ENCODE data around the gene TNNC1. TPM values are rescaled to one million over a fixed set of nuclear protein-coding genes. Genes with fewer than 3 reads are reported as not detected.

The TNNC1 gene
- total RNA-seq, 1 experiment from 2014 or later: 26.5 TPM

DNA sequence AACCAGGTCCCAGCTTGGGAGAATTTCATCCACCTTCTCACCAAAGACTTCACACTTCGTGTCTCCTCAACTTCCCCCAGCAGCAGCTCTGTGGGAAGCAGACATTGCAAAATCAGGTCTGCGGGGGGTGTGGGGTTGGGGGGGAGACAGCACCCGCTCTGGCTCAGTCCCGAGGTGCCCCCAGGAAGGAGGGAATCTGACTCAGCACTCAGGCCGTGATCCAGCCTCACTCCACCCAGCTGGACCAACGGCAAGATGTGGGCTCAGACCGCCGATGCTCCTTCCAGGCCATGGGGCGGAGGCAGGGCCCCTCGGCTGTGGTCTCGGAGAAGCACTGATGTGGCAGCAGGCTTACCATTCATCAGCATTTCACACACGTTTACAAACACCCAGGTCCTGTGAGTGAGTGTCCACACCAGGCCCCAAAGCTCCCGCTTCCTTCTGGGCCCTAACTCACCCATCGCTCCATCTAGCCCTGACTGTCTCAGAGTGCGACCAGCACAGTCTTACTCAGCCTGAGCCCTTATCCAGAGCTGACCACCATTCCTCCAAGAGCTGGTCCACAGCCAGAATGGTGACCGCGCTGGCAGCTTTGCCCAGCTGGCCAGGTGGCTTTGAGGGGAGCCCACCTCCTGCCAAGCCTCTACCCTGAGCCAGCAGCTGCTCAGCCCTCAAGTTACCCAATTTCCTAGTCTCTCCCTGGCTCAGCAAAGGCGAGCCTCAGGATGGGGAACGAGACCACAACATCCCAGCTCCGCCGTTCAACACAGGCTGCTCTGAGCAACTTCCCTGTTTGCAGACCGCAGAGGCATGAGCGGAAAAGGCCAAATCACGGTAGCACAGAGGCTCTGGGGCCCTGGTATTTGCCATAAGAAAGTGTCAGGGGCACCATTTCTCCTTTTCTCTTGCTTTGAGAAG, 44.6 kb upstream of the TNNC1 start:
- CTCF ChIA-PET: no interaction called here
- Mint-ChIP-seq H3K9me3 (ENCODE audit: low read depth, unreplicated experiment) (no peaks in the 10 kb centered on the region), H3K4me3 (ENCODE audit: low read depth, unreplicated experiment) (no peak overlapping the region), H3K27me3 (ENCODE audit: unreplicated experiment) (peaks cover 11% of the 10 kb centered on the region), H3K36me3 (ENCODE audit: insufficient read depth, unreplicated experiment) (no peaks in the 10 kb centered on the region), H3K4me1 (ENCODE audit: low read depth, unreplicated experiment) (no peaks in the 10 kb centered on the region), H3K27ac (ENCODE audit: unreplicated experiment) (no peak overlapping the region)
- intact Hi-C loops (cut with micrococcal nuclease; ENCODE audit: unreplicated experiment): no loop called here
- TF ChIP-seq, protein P1, sequence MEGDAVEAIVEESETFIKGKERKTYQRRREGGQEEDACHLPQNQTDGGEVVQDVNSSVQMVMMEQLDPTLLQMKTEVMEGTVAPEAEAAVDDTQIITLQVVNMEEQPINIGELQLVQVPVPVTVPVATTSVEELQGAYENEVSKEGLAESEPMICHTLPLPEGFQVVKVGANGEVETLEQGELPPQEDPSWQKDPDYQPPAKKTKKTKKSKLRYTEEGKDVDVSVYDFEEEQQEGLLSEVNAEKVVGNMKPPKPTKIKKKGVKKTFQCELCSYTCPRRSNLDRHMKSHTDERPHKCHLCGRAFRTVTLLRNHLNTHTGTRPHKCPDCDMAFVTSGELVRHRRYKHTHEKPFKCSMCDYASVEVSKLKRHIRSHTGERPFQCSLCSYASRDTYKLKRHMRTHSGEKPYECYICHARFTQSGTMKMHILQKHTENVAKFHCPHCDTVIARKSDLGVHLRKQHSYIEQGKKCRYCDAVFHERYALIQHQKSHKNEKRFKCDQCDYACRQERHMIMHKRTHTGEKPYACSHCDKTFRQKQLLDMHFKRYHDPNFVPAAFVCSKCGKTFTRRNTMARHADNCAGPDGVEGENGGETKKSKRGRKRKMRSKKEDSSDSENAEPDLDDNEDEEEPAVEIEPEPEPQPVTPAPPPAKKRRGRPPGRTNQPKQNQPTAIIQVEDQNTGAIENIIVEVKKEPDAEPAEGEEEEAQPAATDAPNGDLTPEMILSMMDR (IDR thresholded peaks at IDR 0.05; ENCODE audit: unreplicated experiment): no peak
- DNase-seq: no peak
- no TSS peak for BruUV-seq (replicated peaks)

DNA sequence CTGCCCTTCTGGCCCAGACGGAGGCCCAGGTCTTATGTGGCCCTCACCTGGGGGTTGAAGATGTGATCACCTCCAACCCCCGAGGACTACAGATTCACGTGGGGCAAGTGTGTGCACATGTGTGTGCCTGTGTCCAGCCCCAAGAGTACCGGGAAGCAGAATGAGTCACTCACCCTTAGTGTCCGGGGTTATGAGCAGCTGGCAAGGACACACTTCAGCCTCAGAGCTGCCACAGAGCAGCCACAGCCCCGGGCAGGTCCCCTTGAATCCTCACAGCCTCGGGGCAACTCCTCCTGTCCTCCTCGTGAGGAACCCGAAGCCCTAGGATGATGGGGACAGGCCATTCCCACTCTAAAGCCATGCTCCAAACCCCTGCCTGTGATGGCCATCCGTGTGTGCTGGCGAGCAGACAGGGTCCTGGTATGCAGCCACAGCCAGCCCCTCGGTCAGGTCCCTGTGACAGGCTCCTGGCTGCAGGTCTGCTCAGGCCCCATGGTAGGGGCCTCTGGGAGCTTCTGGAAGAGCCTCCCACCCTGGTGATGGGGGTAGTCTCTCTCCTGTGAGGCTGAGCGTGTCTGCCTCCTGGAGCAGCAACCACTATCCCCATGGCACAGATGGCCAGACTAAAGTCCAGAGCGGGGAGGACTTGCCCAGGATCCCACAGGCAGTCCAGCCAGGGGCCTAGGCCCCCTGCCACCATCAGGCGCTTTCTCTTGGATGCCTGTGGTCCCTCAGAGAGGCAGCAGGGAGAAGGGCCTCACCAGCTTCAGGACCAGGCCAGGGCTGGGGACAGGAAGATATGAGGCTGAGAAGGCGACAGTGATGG, 42.1 kb upstream of the TNNC1 start:
- Mint-ChIP-seq H3K4me1 (ENCODE audit: low read depth, unreplicated experiment) (no peaks in the 10 kb centered on the region), H3K9me3 (ENCODE audit: low read depth, unreplicated experiment) (no peaks in the 10 kb centered on the region), H3K27me3 (ENCODE audit: unreplicated experiment) (peaks cover 11% of the 10 kb centered on the region), H3K4me3 (ENCODE audit: low read depth, unreplicated experiment) (no peak overlapping the region), H3K36me3 (ENCODE audit: insufficient read depth, unreplicated experiment) (peaks cover 4% of the 10 kb centered on the region), H3K27ac (ENCODE audit: unreplicated experiment) (no peak overlapping the region)
- TF ChIP-seq, protein P1 (IDR thresholded peaks at IDR 0.05; ENCODE audit: unreplicated experiment): no peak
- CTCF ChIA-PET: no interaction called here
- intact Hi-C loops (cut with micrococcal nuclease; ENCODE audit: unreplicated experiment): no loop called here
- no TSS peak for BruUV-seq (replicated peaks)
- no peak for DNase-seq

DNA sequence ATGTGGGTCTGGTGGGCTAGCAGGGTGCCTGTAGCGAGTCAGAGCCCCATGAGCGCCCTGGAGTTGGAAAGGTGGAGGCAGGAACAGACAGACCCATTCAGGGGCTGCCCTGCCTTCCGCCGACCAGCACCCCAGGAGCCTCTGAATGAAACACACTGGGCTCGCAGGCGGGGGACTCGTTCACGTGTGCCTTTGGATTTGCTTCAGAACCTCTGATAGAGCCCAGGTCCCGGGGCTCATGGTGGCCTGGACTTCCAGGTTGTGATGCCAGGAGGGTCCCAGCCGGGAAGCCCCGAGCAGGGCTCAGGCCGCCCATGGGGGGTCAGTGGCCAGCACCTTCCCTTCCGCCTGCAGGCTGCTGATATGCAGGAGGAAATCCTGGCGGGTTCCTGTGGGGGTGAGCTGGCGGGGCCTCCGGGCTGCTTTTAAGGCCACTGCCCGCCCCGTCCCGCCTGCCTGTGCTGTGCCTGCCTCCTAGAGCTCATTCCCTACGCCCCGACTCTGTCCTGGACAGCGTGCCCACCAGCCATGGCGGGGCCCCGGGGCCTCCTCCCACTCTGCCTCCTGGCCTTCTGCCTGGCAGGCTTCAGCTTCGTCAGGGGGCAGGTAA, 41.1 kb upstream of the TNNC1 start, which contains the start of gene STAB1:
Gene STAB1 (plus strand): TSS at position 453 of the 610 bp plus-strand sequence. CDS start 76 bp downstream, at position 529.
- CTCF ChIA-PET: no interaction called here
- Mint-ChIP-seq H3K4me1 (ENCODE audit: low read depth, unreplicated experiment) (no peaks in the 10 kb centered on the region), H3K27ac (ENCODE audit: unreplicated experiment) (no peak within 1 kb of the TSS)

DNA sequence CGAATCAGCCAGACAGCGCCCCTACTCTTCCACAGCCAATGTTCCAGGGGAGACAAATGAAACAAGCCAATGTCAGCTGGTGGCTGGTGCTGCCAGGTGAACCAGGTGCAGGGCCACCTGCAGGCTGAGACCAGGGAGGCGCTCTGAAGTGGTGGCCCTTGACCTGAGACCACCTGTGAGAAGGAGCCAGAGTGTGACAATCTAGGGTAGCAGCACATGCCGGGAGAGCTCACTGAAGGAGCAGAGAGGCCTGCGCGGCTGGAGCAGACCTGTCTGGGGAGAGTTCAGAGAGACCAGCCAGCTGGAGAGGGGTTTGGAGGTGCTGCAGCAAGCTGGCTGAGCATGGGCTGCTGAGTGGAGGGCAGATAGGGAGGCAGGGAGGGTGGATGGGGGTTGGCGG, 40.6 kb upstream of the TNNC1 start:
- BruUV-seq (replicated peaks): no TSS peak
- no peaks in the 10 kb centered on the region for H3K9me3 Mint-ChIP-seq (ENCODE audit: low read depth, unreplicated experiment)
- no peaks in the 10 kb centered on the region for H3K4me1 Mint-ChIP-seq (ENCODE audit: low read depth, unreplicated experiment)
- no peak for DNase-seq
- TF ChIP-seq, protein P1 (IDR thresholded peaks at IDR 0.05; ENCODE audit: unreplicated experiment): no peak
- H3K4me3 Mint-ChIP-seq (ENCODE audit: low read depth, unreplicated experiment): no peak overlapping the region
- peaks cover 4% of the 10 kb centered on the region for H3K36me3 Mint-ChIP-seq (ENCODE audit: insufficient read depth, unreplicated experiment)
- CTCF ChIA-PET: no interaction called here
- H3K27me3 Mint-ChIP-seq (ENCODE audit: unreplicated experiment): no peaks in the 10 kb centered on the region
- no peak overlapping the region for H3K27ac Mint-ChIP-seq (ENCODE audit: unreplicated experiment)
- intact Hi-C loops (cut with micrococcal nuclease; ENCODE audit: unreplicated experiment): no loop called here

More for the DNA sequence above, 41.1 kb upstream of the TNNC1 start, which contains the start of gene STAB1:
- TF ChIP-seq, protein P1 (IDR thresholded peaks at IDR 0.05; ENCODE audit: unreplicated experiment): no peak
- Mint-ChIP-seq H3K36me3 (ENCODE audit: insufficient read depth, unreplicated experiment) (peaks cover 4% of the 10 kb centered on the region), H3K9me3 (ENCODE audit: low read depth, unreplicated experiment) (no peaks in the 10 kb centered on the region), H3K4me3 (ENCODE audit: low read depth, unreplicated experiment) (no peak within 1 kb of the TSS), H3K27me3 (ENCODE audit: unreplicated experiment) (peaks cover 4% of the 10 kb centered on the region)
- intact Hi-C loops (cut with micrococcal nuclease; ENCODE audit: unreplicated experiment): no loop called here
- no peak for DNase-seq
- BruUV-seq (replicated peaks): no TSS peak
